SU-DHL-6 (cell line): Measurements from ENCODE around the gene PDE3B.

ENCODE experiments used
- H2AFZ ChIP-seq: fragments of 200-600 bp; sonication (generic); 2 replicates; pipeline ENCODE4 v1.6.1; 2014; ENCODE audit warnings: low read depth, mild to moderate bottlenecking, moderate library complexity, mixed read lengths, antibody characterized with exemption, low read length; ENCODE audit not compliant: severe bottlenecking
- H3F3A ChIP-seq: fragments of 200-600 bp; shearing (Covaris generic); 2 replicates; pipeline ENCODE4 v1.6.0; 2016; ENCODE audit warnings: antibody characterized with exemption, mild to moderate bottlenecking; ENCODE audit not compliant: insufficient read depth
- H3K27ac ChIP-seq: fragments of 200-600 bp; sonication (generic); 2 replicates; pipeline ENCODE4 v1.5.1; 2016; ENCODE audit warnings: low read depth, mild to moderate bottlenecking, low read length, moderate library complexity, mixed read lengths
- H3K27me3 ChIP-seq: fragments of 200-600 bp; sonication (generic), shearing (Covaris generic); 2 replicates; pipeline ENCODE4 v1.6.0; 2014; ENCODE audit warnings: mild to moderate bottlenecking, low read length
- H3K36me3 ChIP-seq: fragments of 200-600 bp; sonication (generic); 2 replicates; pipeline ENCODE4 v1.6.1; 2014; ENCODE audit warnings: mild to moderate bottlenecking, low read length, mixed read lengths
- H3K4me2 ChIP-seq: fragments of 300-600, 200-600 bp; shearing (Covaris generic), sonication (generic); 2 replicates; pipeline ENCODE4 v1.6.0; 2014; ENCODE audit warnings: low read length, low read depth, mild to moderate bottlenecking; ENCODE audit not compliant: poor library complexity, severe bottlenecking
- H3K4me3 ChIP-seq: fragments of 200-600 bp; sonication (generic); 2 replicates; pipeline ENCODE4 v1.5.1; 2014; ENCODE audit warnings: antibody characterized with exemption, low read length, mild to moderate bottlenecking, mixed read lengths; ENCODE audit not compliant: insufficient read depth, poor library complexity, severe bottlenecking
- H3K79me2 ChIP-seq: fragments of 200-600 bp; sonication (generic); 2 replicates; pipeline ENCODE4 v1.6.1; 2014; ENCODE audit warnings: mild to moderate bottlenecking, low read length, moderate library complexity; ENCODE audit not compliant: insufficient read depth
- H3K9ac ChIP-seq: fragments of 200-600 bp; sonication (generic); 2 replicates; pipeline ENCODE4 v1.7.0; 2014; ENCODE audit warnings: mild to moderate bottlenecking, low read length
- H3K9me2 ChIP-seq: fragments of 200-600 bp; sonication (generic); replicated peaks from 2 replicates; pipeline ENCODE4 v1.6.1; 2014; ENCODE audit warnings: low read length; ENCODE audit not compliant: insufficient read depth
- H3K9me3 ChIP-seq: fragments of 200-600 bp; sonication (generic); 2 replicates; pipeline ENCODE4 v1.6.1; 2014; ENCODE audit warnings: low read length, mixed read lengths; ENCODE audit not compliant: insufficient read depth
- H4K20me1 ChIP-seq: fragments of 200-600 bp; sonication (generic); 2 replicates; pipeline ENCODE4 v1.6.1; 2014; ENCODE audit warnings: low read depth, mild to moderate bottlenecking, antibody characterized with exemption, low read length, moderate library complexity, mixed read lengths
- EZH2phosphoT487 ChIP-seq: fragments of 200-600 bp; sonication (generic), shearing (Covaris generic); conservative IDR thresholded peaks from 2 replicates; pipeline ENCODE4 v1.6.1; 2018; ENCODE audit warnings: mild to moderate bottlenecking, antibody characterized with exemption, low read length, moderate library complexity, mixed read lengths
- TF ChIP-seq, protein P1 (sequence below): fragments of 200-600 bp; sonication (generic); IDR thresholded peaks from one replicate; pipeline ENCODE4 v1.5.1; 2017; ENCODE audit warnings: antibody characterized with exemption, mild to moderate bottlenecking, low read length, moderate library complexity; ENCODE audit not compliant: insufficient read depth, poor library complexity, severe bottlenecking

PDE3B gene

DNA sequence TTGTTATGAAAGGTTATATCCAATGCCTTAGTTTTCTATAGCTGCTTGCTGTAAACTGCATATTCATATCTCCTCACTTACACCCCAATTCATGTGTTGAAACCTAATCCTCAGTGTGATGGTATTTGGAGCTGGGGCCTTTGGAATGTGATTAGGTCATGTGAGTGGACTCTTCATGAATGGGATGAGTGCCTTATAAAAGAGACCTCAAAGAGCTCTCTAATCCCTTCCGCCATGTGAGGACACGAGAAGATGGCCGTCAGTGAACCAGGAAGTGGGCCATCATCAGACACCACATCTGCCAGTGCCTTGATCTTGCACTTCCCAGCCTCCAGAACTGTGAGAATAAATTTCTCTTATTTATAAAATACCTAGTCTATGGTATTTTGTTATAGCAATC lies 169.2 kb downstream of the PDE3B start:
- H3K9me2 ChIP-seq, result no peaks in the 10 kb centered on the region
- H4K20me1 ChIP-seq, result no peaks in the 10 kb centered on the region
- H2AFZ ChIP-seq, result no peak overlapping the region
- H3K36me3 ChIP-seq, result no peaks in the 10 kb centered on the region
- no peak overlapping the region for H3K9ac ChIP-seq
- H3K27me3 ChIP-seq, result no peaks in the 10 kb centered on the region
- no peaks in the 10 kb centered on the region for H3K9me3 ChIP-seq
- no peak overlapping the region for H3K4me2 ChIP-seq
- no peak for TF ChIP-seq EZH2phosphoT487
- TF ChIP-seq, protein P1, sequence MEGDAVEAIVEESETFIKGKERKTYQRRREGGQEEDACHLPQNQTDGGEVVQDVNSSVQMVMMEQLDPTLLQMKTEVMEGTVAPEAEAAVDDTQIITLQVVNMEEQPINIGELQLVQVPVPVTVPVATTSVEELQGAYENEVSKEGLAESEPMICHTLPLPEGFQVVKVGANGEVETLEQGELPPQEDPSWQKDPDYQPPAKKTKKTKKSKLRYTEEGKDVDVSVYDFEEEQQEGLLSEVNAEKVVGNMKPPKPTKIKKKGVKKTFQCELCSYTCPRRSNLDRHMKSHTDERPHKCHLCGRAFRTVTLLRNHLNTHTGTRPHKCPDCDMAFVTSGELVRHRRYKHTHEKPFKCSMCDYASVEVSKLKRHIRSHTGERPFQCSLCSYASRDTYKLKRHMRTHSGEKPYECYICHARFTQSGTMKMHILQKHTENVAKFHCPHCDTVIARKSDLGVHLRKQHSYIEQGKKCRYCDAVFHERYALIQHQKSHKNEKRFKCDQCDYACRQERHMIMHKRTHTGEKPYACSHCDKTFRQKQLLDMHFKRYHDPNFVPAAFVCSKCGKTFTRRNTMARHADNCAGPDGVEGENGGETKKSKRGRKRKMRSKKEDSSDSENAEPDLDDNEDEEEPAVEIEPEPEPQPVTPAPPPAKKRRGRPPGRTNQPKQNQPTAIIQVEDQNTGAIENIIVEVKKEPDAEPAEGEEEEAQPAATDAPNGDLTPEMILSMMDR, result no peak
- no peak overlapping the region for H3K27ac ChIP-seq
- H3K4me3 ChIP-seq, result no peak overlapping the region
- H3K79me2 ChIP-seq, result no peaks in the 10 kb centered on the region
- no peaks in the 10 kb centered on the region for H3F3A ChIP-seq

DNA sequence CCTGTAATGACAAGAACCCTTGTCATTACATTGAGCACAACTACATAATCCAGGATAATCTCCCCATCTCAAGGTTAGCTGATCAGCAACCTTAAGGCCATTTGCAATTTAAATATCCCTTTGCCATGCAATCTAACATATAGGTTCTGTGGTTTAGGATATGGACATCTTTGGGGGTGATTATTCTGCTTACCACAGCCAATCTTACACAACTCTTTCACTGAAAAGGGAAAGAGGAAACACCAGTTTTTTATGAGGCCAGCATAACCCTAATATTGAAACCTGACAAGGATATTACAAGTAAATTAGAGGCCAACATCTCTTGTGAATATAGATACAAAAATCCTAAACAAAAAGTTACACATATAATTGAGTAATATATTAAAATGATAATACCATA lies 169.9 kb downstream of the PDE3B start:
- no peak overlapping the region for H3K4me3 ChIP-seq
- no peak overlapping the region for H3K9ac ChIP-seq
- no peaks in the 10 kb centered on the region for H4K20me1 ChIP-seq
- no peak overlapping the region for H2AFZ ChIP-seq
- H3K4me2 ChIP-seq, result no peak overlapping the region
- H3K27ac ChIP-seq, result no peak overlapping the region
- H3K9me3 ChIP-seq, result no peaks in the 10 kb centered on the region
- H3K27me3 ChIP-seq, result no peaks in the 10 kb centered on the region
- no peaks in the 10 kb centered on the region for H3K9me2 ChIP-seq
- no peaks in the 10 kb centered on the region for H3K36me3 ChIP-seq
- H3F3A ChIP-seq, result no peaks in the 10 kb centered on the region
- no peaks in the 10 kb centered on the region for H3K79me2 ChIP-seq
- TF ChIP-seq, protein P1, result no peak
- no peak for TF ChIP-seq EZH2phosphoT487

DNA sequence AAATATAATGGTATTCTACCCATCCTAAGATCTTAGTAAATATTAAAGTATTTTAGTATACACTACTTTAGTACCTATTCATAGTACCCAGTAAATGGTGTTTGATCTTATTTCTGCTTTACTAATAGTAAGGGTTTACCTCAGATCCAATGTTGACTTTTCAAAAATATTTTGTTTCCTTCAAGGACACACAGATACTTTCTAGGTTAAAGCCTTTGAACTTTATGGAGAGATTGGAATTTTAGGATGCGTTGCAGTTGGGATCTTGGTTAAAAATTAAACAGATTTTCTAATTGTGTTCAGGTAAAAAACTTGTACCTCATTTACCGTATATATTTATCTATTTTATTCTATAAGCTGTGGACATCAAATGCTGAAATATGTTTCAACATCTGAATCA lies 175.2 kb downstream of the PDE3B start:
- H3F3A ChIP-seq, result no peaks in the 10 kb centered on the region
- TF ChIP-seq EZH2phosphoT487, result no peak
- TF ChIP-seq, protein P1, result no peak
- no peaks in the 10 kb centered on the region for H4K20me1 ChIP-seq
- H3K9ac ChIP-seq, result no peak overlapping the region
- no peak overlapping the region for H2AFZ ChIP-seq
- H3K4me2 ChIP-seq, result no peak overlapping the region
- no peaks in the 10 kb centered on the region for H3K79me2 ChIP-seq
- H3K27me3 ChIP-seq, result no peaks in the 10 kb centered on the region
- no peaks in the 10 kb centered on the region for H3K36me3 ChIP-seq
- H3K27ac ChIP-seq, result no peak overlapping the region
- no peaks in the 10 kb centered on the region for H3K9me3 ChIP-seq
- H3K4me3 ChIP-seq, result no peak overlapping the region
- H3K9me2 ChIP-seq, result no peaks in the 10 kb centered on the region
